Stimulated activated CD4-positive, alpha-beta T cell treated with anti-CD3 and anti-CD28 coated beads, Interleukin-4, amount 100 ng/mL, for 48 hours (primary cell): ENCODE results near the gene LMBR1L.
"Not testable (repeated sequence)": the region's sequence is repeated elsewhere in the genome, so short reads cannot be mapped to it uniquely, and the experiment has no call there.

Experiments used
- DNase-seq, 2 donors: peaks; one replicate each; pipeline ENCODE4 v3.0.0-alpha.2; 2020; ENCODE audit warnings: low read depth in 2 of 2

LMBR1L gene

GRCh38 chr12:49110464-49111155 is at the start of gene LMBR1L:
TSS of gene LMBR1L (minus strand) at chr12:49110847. CDS start at chr12:49110555, 292 bp downstream.
- peak; percentile 91 to 93 for DNase-seq

- no peak for DNase-seq
Measured at GRCh38 chr12:49160399-49160798, 49.8 kb upstream of the LMBR1L start.

- no peak for DNase-seq
Measured at GRCh38 chr12:49154221-49154620, 43.6 kb upstream of the LMBR1L start.

GRCh38 chr12:49147384-49147783 is 36.7 kb upstream of the LMBR1L start:
- DNase-seq = no peak

- no peak for DNase-seq
Measured at GRCh38 chr12:49146406-49146805, 35.8 kb upstream of the LMBR1L start.

- no peak for DNase-seq
Measured at GRCh38 chr12:49144384-49144783, 33.7 kb upstream of the LMBR1L start.

- DNase-seq = no peak
Measured at GRCh38 chr12:49138999-49139398, 28.4 kb upstream of the LMBR1L start.

- DNase-seq = no peak
Measured at GRCh38 chr12:49138587-49138986, 27.9 kb upstream of the LMBR1L start.

- DNase-seq = no peak
Measured at GRCh38 chr12:49137476-49137875, 26.8 kb upstream of the LMBR1L start.

- DNase-seq = not testable (repeated sequence)
Measured at GRCh38 chr12:49136997-49137396, 26.4 kb upstream of the LMBR1L start.

- DNase-seq = no peak
Measured at GRCh38 chr12:49133590-49133989, 22.9 kb upstream of the LMBR1L start.

- no peak for DNase-seq
Measured at GRCh38 chr12:49133014-49133413, 22.4 kb upstream of the LMBR1L start.

GRCh38 chr12:49131894-49132461 is 21.3 kb upstream of the LMBR1L start:
- DNase-seq = no peak

GRCh38 chr12:49131051-49131893 is 20.6 kb upstream of the LMBR1L start, which contains the start of gene TUBA1B:
TSS of gene TUBA1B (minus strand) at chr12:49131395. CDS start at chr12:49131300, 95 bp downstream.
- peak; percentile 86 to 90 for DNase-seq

GRCh38 chr12:49130151-49131050 is 19.8 kb upstream of the LMBR1L start:
- peak; percentile 85 to 88 for DNase-seq

- no peak for DNase-seq
Measured at GRCh38 chr12:49129332-49130150, 18.9 kb upstream of the LMBR1L start.

- not testable (repeated sequence) for DNase-seq
Measured at GRCh38 chr12:49127971-49128370, 17.3 kb upstream of the LMBR1L start.

GRCh38 chr12:49126852-49127763 is 16.5 kb upstream of the LMBR1L start:
- no peak for DNase-seq

- DNase-seq = no peak
Measured at GRCh38 chr12:49121047-49121696, 10.5 kb upstream of the LMBR1L start.
